Inflammatory macrophage treated with lipopolysaccharide for 1 hour (primary cell): ENCODE results near the gene MTHFD1L.
A peak's percentile ranks its signal among the peaks of the same experiment; 100 is the strongest.

Experiments
- DNase-seq, 2 donors: peaks; one replicate each; pipeline ENCODE4 v3.0.0-alpha.2; 2020 to 2022

The MTHFD1L gene

GRCh38 chr6:150993253-150993652, 127.8 kb downstream of the MTHFD1L start:
- DNase-seq, result no peak

DNA sequence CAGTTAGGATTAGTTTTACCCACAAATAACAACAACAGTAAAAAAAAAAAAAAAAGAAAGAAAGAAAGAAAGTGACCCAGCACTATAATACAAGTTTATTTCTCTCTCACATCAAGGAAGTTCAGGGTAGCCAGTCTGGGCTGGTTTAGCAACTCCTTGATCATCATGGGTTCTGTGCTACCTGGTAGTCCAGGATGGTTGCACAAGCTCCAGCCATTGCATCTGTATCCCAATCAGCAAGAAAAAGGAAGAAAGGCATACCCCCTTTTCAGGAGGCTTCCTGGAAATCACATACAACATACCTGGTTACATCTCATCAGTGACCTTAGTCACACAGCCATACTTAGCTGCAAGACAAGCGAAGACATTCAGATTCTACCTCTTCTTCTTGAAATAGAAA, 128.5 kb downstream of the MTHFD1L start:
- DNase-seq, result no peak

GRCh38 chr6:150996968-150997367, 131.5 kb downstream of the MTHFD1L start:
- DNase-seq, result no peak

- peak; percentile 59 to 74 for DNase-seq
Observed at GRCh38 chr6:150999107-150999506, 133.6 kb downstream of the MTHFD1L start.

DNA sequence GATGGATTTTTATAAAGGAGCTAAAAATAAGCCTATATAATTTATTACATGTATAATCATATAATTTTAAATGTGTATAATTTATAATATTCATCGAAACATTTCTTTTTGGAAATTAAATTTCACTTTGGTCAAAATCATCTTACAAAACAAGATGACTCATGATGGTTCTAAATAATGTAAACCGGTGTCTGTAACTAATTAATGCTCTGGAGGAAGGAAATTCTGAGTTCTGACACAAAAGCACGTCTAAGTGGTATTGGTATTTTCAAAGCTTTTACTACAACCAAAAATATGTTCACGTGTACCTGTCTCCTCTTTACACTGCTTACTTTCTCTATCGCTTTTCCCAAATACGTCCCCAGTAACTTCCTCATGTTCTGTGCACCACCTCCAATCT, 134.1 kb downstream of the MTHFD1L start:
- DNase-seq, result no peak

GRCh38 chr6:151001387-151002056, 136.0 kb downstream of the MTHFD1L start:
- no peak for DNase-seq

GRCh38 chr6:151002057-151002450, 136.6 kb downstream of the MTHFD1L start:
- no peak for DNase-seq

- no peak for DNase-seq
Observed at GRCh38 chr6:151002491-151002935, 137.0 kb downstream of the MTHFD1L start.

GRCh38 chr6:151004383-151005024, 139.0 kb downstream of the MTHFD1L start:
- DNase-seq, result peak; percentile 76 to 85

- DNase-seq, result no peak
Observed at GRCh38 chr6:151005164-151005563, 139.7 kb downstream of the MTHFD1L start.

DNA sequence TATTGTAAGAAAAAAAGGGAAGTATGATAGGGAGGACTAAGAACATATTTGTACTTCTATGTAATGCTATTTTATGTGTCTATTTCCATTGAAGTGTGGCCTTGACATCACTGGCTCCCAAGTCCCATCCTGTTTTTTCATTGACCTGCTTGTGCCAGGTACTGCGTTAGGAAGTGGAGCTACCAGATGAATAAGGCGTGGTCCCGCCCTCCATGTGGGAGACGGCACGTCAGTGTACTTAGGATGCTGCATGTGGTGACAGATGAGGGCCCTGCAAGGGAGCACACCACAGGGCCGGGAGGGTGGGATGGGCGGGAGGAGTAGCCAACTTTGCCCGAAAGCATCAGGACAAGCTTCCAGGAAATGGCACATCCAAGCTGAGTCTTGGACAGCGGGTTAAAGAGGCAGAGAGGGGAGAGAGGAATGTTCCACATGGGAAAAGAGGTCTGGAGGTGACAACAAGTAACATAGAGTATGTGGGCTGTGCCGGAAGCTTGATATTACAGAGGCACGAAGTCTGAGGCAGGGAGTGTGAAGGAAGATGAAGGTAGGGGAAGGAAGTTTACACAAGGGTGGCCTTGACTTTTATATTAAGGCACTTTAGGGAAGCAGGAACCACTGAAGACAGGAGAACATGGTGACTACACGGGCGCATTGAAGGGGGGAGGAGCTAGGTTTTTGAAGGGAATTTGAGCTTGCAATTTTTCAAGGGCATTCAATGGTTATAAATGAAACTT, 140.6 kb downstream of the MTHFD1L start:
- no peak for DNase-seq

DNA sequence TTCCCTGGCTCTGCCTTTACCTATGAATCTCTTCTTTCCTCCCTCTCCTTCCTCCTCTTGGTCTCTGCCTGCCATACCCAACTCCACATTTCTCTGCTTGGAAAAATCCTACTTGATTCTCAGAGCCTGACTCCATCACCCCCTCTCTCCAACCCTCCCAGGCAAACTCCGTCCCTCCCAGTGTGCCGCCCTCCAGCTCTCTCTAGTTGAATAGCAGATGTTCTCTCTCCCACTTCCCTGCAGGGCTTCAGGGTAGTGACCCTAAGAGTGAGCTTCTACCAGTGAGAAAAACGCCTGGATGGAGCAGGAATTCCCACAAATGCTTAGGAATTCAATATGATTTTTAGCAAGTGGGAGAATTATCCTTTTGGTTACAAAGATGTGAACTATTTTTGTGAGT, 141.6 kb downstream of the MTHFD1L start:
- no peak for DNase-seq

DNA sequence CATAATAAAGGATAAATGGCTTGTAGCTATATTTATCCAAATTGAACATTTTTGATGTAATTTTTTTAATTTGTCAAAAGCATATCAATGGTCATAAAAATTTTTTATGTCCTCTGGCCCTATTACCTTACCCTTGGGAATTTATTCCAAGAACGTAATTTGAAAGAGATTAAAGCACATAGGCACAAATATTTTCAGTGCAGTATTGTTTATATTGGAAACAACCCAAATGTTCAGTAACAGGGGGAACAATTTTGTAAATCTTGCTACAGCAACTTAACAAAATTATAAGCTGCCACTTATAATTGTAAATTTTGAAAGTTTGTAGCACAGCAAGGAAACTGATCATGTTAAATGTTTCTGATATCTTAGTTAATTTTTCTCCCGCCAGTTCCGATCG, 142.4 kb downstream of the MTHFD1L start:
- no peak for DNase-seq

DNA sequence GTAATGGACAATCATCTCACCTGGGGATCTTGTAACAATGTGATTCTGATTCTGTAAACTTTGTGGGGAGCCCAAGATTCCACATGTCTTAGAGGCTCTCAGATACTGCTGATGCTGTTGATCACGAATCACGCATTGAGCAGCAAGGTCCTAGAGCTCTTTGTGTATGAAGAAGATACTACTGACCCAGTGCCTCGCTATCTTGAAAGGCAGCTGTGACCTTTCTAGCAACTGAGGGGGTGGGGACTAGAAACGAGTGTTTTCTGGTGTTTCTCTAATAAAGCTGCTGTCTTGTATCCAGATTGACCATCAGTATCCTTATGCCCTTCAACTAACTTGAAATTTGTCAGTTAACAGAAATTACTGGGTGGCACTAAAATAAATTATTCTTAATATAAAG, 142.9 kb downstream of the MTHFD1L start:
- no peak for DNase-seq

GRCh38 chr6:151009576-151009975, 144.1 kb downstream of the MTHFD1L start:
- no peak for DNase-seq

- DNase-seq, result no peak
Observed at GRCh38 chr6:151010071-151010470, 144.6 kb downstream of the MTHFD1L start.

GRCh38 chr6:151012321-151013294, 147.1 kb downstream of the MTHFD1L start:
- no peak for DNase-seq

DNA sequence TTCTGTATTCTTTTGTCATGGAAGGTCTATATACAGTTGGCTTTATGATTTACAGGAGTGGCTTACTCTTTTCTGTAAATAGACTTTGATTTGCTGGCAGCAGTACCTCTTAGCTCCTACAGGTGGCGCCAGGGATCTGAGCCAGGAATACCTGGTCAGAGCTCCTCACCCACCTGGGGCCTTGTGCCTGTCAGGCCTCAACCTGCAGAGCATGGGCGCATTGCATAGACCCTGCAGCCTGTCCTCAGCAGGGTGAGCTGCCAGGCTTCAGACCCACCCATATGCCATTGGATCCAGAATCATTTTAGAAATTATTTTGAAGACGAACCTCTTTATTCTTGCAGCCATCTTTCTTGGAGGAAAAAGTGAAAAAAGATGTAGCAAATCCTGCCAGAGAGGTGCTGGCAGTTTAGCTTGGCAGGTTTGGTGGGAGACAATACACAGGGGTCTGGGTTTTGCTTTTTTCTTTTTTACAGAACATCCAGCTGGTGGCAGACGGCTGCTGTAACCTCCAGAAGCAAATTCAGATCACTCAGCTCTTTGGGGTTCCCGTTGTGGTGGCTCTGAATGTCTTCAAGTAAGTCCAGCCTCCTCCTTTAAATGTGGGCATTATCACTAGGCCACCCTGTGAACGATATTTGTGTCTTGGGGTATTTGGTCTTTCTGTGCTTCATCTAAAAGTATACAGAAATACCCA, 149.1 kb downstream of the MTHFD1L start:
- DNase-seq, result peak in 1 of 2 donors; percentile 66

DNA sequence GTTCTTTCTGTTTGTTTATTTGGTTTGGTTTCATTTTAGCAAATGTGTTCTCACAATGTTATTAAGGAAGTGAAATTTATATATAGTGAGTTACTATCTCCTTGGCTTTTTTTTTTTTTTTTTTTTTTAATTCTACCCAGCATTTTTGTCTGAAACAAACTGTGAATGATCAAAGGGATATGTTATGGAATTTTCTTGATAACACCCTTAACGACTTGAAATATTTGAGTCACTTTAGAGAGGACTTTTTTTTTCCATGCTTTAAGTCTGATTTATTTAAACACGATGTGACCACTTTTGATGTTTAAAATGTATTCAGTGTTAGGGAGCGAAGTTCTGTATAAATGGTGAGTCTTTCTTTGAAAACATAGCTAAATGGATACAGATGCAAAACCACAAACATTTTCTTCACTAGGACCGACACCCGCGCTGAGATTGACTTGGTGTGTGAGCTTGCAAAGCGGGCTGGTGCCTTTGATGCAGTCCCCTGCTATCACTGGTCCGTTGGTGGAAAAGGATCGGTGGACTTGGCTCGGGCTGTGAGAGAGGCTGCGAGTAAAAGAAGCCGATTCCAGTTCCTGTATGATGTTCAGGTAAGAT, 149.7 kb downstream of the MTHFD1L start:
- DNase-seq, result no peak

DNA sequence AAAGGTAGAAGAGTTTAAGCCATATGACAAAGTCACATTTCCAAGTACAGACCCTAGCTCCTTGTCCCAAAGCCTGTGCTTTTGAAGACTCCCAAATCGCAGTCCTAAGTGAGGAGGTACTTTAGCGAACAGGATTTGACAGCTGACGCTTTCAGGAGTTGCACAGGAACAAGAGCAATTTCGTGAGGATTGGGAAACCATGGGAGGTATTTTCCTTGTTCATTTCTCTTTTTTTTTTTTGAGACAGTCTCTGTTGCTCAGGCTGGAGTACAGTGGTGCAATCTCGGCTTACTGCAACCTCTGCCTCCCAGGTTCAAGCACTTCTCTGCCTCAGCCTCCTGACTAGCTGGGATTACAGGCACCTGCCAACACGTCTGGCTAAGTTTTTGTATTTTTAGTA, 150.6 kb downstream of the MTHFD1L start:
- DNase-seq, result no peak

GRCh38 chr6:151018046-151018445, 152.5 kb downstream of the MTHFD1L start:
- DNase-seq, result no peak
